Osteocyte (in vitro differentiated cells): Measurements from ENCODE around the gene TIGD3. TPM values are rescaled to one million over a fixed set of nuclear protein-coding genes. Genes with fewer than 3 reads are reported as not detected.

ENCODE experiments used
- DNase-seq: peaks from one replicate; pipeline ENCODE4 v3.0.0; 2021; ENCODE audit warnings: mixed read lengths; ENCODE audit not compliant: unreplicated experiment; ENCODE audit errors: extremely low spot score
- H3K27ac Mint-ChIP-seq: one replicate; pipeline ENCODE4 v1.8.0; 2021; ENCODE audit warnings: mild to moderate bottlenecking, mixed read lengths; ENCODE audit not compliant: unreplicated experiment
- H3K27me3 Mint-ChIP-seq: one replicate; pipeline ENCODE4 v1.8.0; 2021; ENCODE audit warnings: mixed read lengths; ENCODE audit not compliant: unreplicated experiment
- H3K36me3 Mint-ChIP-seq: one replicate; pipeline ENCODE4 v1.8.0; 2021; ENCODE audit warnings: mixed read lengths; ENCODE audit not compliant: unreplicated experiment
- H3K4me1 Mint-ChIP-seq: one replicate; pipeline ENCODE4 v1.8.0; 2021; ENCODE audit warnings: mixed read lengths; ENCODE audit not compliant: unreplicated experiment
- H3K4me3 Mint-ChIP-seq: one replicate; pipeline ENCODE4 v1.8.0; 2021; ENCODE audit warnings: mild to moderate bottlenecking, moderate library complexity, mixed read lengths; ENCODE audit not compliant: unreplicated experiment
- H3K9me3 Mint-ChIP-seq: one replicate; pipeline ENCODE4 v1.8.0; 2021; ENCODE audit warnings: mixed read lengths; ENCODE audit not compliant: unreplicated experiment
- total RNA-seq: library from RNA; stranded (reverse); gene quantifications from 2 replicates; pipeline ENCODE4 v1.2.1, GENCODE V29; 2021
- TF ChIP-seq, protein P1 (sequence below): fragments of 200-600 bp; sonication (generic); IDR thresholded peaks from 2 replicates; pipeline ENCODE4 v1.5.0; 2021; ENCODE audit warnings: antibody characterized with exemption, mild to moderate bottlenecking, moderate library complexity

Gene TIGD3
- total RNA-seq, 1 donor from 2014 or later, result 0.16 TPM

DNA sequence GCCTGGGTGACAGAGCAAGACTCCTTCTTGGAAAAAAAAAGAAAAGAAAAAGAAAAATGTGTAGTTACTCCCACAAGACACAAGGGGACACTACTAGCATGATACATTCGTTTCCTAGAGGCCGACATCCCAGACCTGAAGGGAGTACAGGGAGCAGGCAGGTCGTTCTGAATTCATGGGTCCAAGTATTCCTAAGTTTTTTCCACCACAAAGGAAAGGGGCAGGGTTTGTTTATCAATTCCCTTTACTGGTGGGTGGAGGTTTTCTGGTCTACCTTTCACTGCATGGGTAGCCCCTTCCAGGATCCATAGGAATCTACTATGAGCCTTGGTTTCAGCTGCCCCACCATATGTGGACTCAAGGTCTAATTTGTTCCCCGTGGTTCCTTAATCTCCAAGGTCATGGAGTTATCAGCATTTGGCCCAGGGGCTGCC is 11.8 kb downstream of the TIGD3 start:
- no peak overlapping the region for H3K27ac Mint-ChIP-seq
- DNase-seq, result no peak

DNA sequence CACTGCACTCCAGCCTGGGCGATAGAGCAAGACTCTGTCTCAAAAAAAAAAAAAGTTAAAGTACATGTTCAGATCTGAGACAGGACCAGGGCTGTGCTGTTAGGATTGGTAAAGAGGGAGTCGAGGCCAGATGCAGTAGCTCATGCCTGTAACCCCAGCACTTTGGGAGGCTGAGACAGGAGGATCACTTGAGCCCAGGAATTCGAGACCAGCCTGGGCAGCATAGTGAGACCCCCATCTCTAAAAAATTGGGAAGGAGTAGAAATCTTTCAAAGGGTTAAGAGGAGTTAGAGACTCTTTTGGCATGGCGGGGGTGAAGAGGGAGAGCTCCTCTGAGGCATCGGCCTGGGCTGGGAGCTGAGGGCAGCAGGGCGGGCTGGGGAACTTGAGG is 16.1 kb downstream of the TIGD3 start:
- Mint-ChIP-seq H3K27me3 (no peaks in the 10 kb centered on the region), H3K4me3 (no peak overlapping the region), H3K36me3 (no peaks in the 10 kb centered on the region), H3K9me3 (no peaks in the 10 kb centered on the region), H3K27ac (peak overlapping the region; percentile 82), H3K4me1 (peaks cover 17% of the 10 kb centered on the region)
- no peak for DNase-seq
- TF ChIP-seq, protein P1, sequence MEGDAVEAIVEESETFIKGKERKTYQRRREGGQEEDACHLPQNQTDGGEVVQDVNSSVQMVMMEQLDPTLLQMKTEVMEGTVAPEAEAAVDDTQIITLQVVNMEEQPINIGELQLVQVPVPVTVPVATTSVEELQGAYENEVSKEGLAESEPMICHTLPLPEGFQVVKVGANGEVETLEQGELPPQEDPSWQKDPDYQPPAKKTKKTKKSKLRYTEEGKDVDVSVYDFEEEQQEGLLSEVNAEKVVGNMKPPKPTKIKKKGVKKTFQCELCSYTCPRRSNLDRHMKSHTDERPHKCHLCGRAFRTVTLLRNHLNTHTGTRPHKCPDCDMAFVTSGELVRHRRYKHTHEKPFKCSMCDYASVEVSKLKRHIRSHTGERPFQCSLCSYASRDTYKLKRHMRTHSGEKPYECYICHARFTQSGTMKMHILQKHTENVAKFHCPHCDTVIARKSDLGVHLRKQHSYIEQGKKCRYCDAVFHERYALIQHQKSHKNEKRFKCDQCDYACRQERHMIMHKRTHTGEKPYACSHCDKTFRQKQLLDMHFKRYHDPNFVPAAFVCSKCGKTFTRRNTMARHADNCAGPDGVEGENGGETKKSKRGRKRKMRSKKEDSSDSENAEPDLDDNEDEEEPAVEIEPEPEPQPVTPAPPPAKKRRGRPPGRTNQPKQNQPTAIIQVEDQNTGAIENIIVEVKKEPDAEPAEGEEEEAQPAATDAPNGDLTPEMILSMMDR, result no peak

More for the DNA sequence above, 11.8 kb downstream of the TIGD3 start:
- Mint-ChIP-seq H3K4me3 (no peak overlapping the region), H3K27me3 (no peaks in the 10 kb centered on the region), H3K36me3 (no peaks in the 10 kb centered on the region), H3K9me3 (no peaks in the 10 kb centered on the region), H3K4me1 (peaks cover 12% of the 10 kb centered on the region)
- TF ChIP-seq, protein P1, result peak; percentile 77

DNA sequence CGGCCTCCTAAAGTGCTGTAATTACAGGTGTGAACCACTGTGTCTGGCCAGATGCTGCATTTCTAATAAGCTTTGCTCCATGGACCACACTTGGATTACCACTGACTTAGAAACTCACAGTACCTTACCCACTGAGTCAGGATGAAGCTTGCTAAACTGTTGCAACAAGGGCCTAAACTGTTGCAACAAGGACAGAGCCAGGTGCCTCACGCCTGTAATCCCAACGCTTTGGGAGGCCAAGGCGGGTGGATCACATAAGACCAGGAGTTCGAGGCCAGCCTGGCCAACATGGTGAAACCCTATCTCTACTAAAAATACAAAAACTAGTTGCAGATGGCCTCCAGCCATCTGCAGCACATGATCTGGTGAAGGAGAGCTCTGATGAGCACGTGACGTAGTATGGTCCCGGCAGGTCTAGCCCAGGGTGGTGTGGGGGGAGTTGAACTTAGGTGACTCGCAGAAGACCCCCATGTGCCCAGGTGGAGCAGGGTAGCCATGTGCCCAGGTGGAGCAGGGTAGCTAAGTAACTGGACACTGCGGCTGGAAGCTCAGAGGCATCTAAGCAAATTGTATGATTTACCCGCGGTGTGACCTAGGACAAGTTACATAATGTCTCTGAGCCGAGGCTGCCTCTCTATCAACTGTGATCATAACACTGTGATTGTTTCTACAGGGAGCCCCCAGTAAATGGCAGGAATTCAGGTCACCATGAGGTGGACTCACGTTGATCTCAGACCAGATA is 19.5 kb downstream of the TIGD3 start:
- no peak overlapping the region for H3K4me3 Mint-ChIP-seq
- no peak for DNase-seq
- H3K27me3 Mint-ChIP-seq, result no peaks in the 10 kb centered on the region
- H3K36me3 Mint-ChIP-seq, result no peaks in the 10 kb centered on the region
- H3K4me1 Mint-ChIP-seq, result peaks cover 16% of the 10 kb centered on the region
- H3K9me3 Mint-ChIP-seq, result no peaks in the 10 kb centered on the region
- no peak overlapping the region for H3K27ac Mint-ChIP-seq
- TF ChIP-seq, protein P1, result no peak

DNA sequence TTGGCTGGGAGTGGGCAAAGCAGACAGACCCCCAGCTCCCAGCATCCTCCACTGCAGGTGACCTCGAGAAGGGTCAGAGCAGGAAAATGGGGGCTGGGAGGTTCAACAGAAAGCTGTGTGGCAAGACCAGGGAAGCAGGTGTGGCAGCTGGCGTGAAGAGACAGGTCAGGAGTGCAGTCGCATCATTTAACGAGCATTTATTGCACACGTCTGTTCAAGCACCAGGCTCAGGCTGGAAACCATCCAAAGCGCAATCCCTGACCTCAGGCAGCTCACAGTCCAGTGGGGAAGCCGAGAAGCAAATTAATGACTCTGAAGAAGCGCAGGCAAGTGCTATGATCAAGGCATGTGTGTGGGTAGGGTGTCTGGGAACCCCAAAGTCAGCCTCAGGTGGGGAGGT is 20.5 kb downstream of the TIGD3 start:
- H3K27me3 Mint-ChIP-seq, result no peaks in the 10 kb centered on the region
- no peak overlapping the region for H3K4me3 Mint-ChIP-seq
- H3K4me1 Mint-ChIP-seq, result peaks cover 14% of the 10 kb centered on the region
- no peaks in the 10 kb centered on the region for H3K36me3 Mint-ChIP-seq
- DNase-seq, result no peak
- TF ChIP-seq, protein P1, result no peak
- H3K9me3 Mint-ChIP-seq, result no peaks in the 10 kb centered on the region
- H3K27ac Mint-ChIP-seq, result no peak overlapping the region

DNA sequence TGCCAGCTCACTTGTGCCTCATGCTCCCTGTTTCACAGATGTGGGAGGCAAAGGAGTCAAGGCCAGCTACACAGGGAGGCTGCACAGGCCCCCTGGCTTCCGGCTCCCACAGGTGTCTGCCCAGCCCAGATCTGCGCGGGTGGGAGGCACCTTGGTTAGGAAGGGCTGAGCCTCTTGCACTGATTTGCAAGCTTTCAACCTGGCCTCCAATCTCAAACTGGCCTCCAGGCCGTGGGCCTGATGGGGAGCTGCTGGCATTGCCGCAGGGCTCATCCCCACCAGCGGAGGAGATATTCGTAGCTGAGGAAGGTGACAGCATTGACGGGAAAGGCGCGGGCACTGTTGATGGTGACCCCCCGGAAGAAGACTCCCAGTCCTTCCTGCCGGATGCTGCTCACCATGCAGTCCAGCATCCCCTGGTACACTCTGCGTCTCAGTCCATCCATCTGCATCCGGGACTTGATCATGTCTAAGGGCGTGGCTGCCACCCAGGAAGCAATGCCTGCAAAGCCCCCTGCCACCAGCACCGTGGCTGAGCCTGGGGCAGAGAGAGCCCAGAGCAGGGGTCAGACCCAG is 21.7 kb downstream of the TIGD3 start:
- TF ChIP-seq, protein P1, result no peak
- no peaks in the 10 kb centered on the region for H3K9me3 Mint-ChIP-seq
- DNase-seq, result no peak
- H3K27me3 Mint-ChIP-seq, result no peaks in the 10 kb centered on the region
- no peaks in the 10 kb centered on the region for H3K36me3 Mint-ChIP-seq
- no peak overlapping the region for H3K4me3 Mint-ChIP-seq
- peaks cover 7% of the 10 kb centered on the region for H3K4me1 Mint-ChIP-seq
- no peak overlapping the region for H3K27ac Mint-ChIP-seq
